NB4 (cell line): Measurements from ENCODE around the gene BCL10.

Experiments
- DNase-seq: peaks from one replicate; pipeline ENCODE4 v3.0.0; 2010; ENCODE audit warnings: low read depth
- H3K4me3 ChIP-seq: one replicate; pipeline ENCODE4 v1.5.1; 2011; ENCODE audit warnings: mild to moderate bottlenecking, low read depth, low read length, moderate library complexity
- MYC ChIP-seq: IDR thresholded peaks from 2 replicates; pipeline ENCODE4 v1.6.1; 2011; ENCODE audit warnings: low read depth, low read length
- POLR2A ChIP-seq: IDR thresholded peaks from 2 replicates; pipeline ENCODE4 v1.6.1; 2011; ENCODE audit warnings: mild to moderate bottlenecking; ENCODE audit not compliant: insufficient read length; ENCODE audit errors: extremely low read depth
- TF ChIP-seq, protein P1 (sequence below): IDR thresholded peaks from 2 replicates; pipeline ENCODE4 v1.6.1; 2011; ENCODE audit warnings: low read depth, low read length
- TF ChIP-seq, protein P2 (sequence below): IDR thresholded peaks from one replicate; pipeline ENCODE4 v1.5.1; 2012; ENCODE audit warnings: low read depth, low read length

Gene BCL10

DNA sequence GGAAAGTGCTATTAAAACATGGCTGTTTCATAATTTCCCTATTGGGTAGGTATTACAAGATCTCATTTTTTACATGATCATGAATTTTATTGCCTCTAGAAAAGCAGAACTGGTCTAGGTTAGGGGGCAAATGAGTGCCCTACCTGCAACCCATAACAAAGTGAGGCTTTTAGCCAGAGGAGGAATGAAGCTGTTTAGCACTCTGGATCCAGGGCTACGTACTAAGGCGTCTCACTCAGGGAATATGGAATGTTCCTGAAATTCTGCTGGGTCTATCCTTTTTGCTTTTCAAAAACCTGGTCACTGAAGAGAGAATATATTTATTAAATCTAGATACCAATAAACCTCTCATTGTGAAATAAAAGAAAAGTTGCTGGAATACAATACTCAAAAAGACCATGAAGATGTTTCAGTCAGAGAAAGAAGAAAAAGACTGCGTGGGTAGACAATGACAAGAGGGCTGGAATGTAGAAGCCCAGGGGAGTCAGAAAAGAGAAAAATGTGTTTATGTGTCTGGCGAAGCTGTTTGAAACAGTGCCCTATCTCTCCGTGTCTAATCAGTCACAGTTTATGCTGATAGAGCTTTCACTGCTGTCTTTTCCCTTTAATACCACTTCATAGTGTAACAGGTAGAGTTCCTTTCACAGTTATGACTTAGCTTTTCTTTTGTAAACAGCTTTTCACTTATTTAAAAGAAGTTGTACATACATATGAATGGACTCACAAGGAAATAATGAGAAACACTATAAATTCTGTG is 50.6 kb downstream of the BCL10 start:
- no peak overlapping the region for H3K4me3 ChIP-seq
- no peak for DNase-seq
- no peak for TF ChIP-seq POLR2A
- TF ChIP-seq, protein P1, sequence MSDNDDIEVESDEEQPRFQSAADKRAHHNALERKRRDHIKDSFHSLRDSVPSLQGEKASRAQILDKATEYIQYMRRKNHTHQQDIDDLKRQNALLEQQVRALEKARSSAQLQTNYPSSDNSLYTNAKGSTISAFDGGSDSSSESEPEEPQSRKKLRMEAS, result no peak
- TF ChIP-seq MYC, result no peak
- TF ChIP-seq, protein P2, sequence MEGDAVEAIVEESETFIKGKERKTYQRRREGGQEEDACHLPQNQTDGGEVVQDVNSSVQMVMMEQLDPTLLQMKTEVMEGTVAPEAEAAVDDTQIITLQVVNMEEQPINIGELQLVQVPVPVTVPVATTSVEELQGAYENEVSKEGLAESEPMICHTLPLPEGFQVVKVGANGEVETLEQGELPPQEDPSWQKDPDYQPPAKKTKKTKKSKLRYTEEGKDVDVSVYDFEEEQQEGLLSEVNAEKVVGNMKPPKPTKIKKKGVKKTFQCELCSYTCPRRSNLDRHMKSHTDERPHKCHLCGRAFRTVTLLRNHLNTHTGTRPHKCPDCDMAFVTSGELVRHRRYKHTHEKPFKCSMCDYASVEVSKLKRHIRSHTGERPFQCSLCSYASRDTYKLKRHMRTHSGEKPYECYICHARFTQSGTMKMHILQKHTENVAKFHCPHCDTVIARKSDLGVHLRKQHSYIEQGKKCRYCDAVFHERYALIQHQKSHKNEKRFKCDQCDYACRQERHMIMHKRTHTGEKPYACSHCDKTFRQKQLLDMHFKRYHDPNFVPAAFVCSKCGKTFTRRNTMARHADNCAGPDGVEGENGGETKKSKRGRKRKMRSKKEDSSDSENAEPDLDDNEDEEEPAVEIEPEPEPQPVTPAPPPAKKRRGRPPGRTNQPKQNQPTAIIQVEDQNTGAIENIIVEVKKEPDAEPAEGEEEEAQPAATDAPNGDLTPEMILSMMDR, result no peak

DNA sequence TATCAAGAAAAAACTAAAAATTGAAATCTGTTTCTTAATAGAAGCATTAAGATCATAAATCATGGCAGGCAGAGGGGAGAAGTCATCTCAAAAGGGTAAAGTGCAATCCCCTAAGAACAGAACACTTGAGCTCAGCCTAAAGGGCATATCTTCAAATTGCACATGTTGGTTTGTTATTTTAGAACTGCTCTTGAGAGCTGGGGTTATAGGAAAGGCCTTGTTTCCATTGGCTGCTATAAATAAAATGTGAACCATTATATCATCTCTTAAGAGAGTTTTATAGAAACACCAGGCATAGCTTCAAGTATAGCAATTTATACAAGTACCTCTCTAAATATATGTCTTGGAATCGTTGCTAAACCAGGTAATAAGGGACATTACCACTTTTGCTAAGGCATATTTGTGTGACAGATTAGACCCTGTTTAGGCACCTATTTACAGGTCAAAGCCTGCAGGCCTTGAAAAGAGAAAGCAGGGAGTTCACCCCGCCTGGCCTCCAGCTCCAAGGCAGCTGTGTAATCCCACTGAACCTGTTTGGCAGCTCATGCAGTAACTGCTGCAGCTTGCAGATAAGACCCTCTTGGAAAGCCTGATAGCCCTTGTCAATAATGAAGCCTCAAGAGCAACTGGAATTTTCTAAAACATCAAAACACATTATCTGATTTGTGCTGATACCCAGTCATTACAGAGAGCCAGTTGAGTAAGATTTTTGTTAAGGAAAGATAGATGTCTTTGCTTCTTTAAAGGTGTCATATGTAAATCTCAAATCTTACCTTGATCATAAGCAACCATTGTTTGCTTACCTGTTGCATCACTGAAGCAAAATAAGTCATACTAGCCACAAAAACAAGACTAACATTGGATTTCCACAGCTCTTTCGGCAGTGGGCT is 51.5 kb downstream of the BCL10 start:
- DNase-seq, result no peak
- TF ChIP-seq, protein P2, result no peak
- TF ChIP-seq, protein P1, result no peak
- no peak for TF ChIP-seq POLR2A
- TF ChIP-seq MYC, result no peak
- H3K4me3 ChIP-seq, result no peak overlapping the region

DNA sequence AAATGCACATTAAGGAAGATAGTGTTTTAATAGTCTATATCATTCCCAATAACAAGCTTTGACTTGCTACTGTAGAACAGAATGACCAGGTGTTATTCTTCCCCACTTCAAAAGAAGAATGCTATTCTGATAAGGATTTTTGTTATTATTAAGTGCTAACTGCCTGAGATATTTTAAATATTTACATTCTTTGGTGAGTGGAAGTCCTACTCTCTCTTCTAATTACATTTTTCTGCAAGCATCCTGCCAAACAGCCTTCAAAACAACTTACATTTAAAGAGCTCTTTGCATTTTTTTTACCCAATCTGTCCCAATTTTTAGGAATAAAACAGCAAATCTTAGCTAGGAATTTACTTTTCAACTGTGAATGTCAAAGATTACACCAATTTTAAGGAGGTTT is 52.1 kb downstream of the BCL10 start:
- no peak for DNase-seq
- H3K4me3 ChIP-seq, result no peak overlapping the region
- no peak for TF ChIP-seq MYC
- TF ChIP-seq, protein P1, result no peak
- TF ChIP-seq, protein P2, result no peak
- no peak for TF ChIP-seq POLR2A

DNA sequence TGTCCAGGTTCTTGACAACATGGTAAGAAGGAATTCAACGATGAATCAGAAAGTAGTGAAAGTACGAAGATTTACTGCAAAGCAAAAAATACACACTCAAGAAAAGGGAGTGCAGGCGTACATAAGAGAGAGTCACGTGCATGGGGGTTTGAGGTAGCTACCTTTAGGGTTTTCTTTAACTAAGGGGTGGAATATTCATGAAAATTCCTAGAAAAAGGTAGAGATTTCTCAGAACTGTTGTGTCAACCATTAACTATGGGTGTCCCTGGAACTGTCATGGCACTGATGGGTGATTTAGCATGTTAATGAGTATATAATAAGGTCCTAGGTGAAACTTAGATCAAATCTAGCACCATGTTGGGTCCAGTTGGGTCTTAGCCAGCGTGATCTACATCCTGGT is 53.1 kb downstream of the BCL10 start:
- H3K4me3 ChIP-seq, result no peak overlapping the region
- TF ChIP-seq, protein P1, result no peak
- TF ChIP-seq MYC (no peak), POLR2A (no peak)
- TF ChIP-seq, protein P2, result no peak
- DNase-seq, result no peak

DNA sequence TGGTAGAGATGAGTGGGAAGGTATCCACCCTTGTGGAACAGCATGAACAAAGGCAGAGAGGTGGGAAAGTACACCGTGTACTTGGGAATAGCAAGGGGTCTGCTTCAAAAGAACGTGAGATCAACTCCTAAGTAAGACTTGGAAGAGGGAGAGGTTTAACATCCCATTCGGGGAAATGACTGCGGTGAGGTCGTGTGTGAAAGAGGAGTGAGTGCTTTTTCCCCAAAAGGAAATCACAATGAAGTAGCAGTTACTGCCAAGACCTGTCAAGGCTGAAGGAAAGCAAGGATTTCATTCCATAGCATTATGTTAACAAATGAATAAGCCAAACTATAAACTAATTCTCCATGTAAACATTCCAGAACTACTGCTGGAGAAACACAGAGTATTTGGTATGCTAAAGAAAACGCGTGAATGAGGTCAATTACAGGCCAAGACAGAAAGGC is 55.7 kb downstream of the BCL10 start:
- H3K4me3 ChIP-seq, result no peak overlapping the region
- TF ChIP-seq, protein P1, result no peak
- no peak for TF ChIP-seq POLR2A
- no peak for TF ChIP-seq MYC
- TF ChIP-seq, protein P2, result no peak
- no peak for DNase-seq
